OCI-LY3 (cell line): Measurements from ENCODE around the gene SLC23A3.
A peak's percentile ranks its signal among the peaks of the same experiment; 100 is the strongest.

Experiments
- H2AFZ ChIP-seq: fragments of 200-600, 300-600 bp; shearing (Covaris generic); 2 replicates; pipeline ENCODE4 v1.6.0; 2014; ENCODE audit warnings: antibody characterized with exemption, low read depth, low read length
- H3K27ac ChIP-seq: fragments of 200-600, 300-600 bp; sonication (generic); 2 replicates; pipeline ENCODE4 v1.5.1; 2014; ENCODE audit warnings: mild to moderate bottlenecking, low read length, moderate library complexity, mixed read lengths
- H3K27me3 ChIP-seq: fragments of 200-600, 300-600 bp; sonication (generic); 2 replicates; pipeline ENCODE4 v1.6.1; 2014; ENCODE audit warnings: low read depth, low read length, mixed read lengths
- H3K36me3 ChIP-seq: fragments of 200-600, 300-600 bp; sonication (generic); replicated peaks from 2 replicates; pipeline ENCODE3; 2014; ENCODE audit warnings: low read depth, low read length, mixed read lengths
- H3K4me1 ChIP-seq: fragments of 300-600, 200-600 bp; sonication (generic); 2 replicates; pipeline ENCODE4 v1.6.1; 2014; ENCODE audit warnings: low read length, mixed read lengths
- H3K4me2 ChIP-seq: fragments of 200-600, 300-600 bp; sonication (generic); 2 replicates; pipeline ENCODE4 v1.6.1; 2014; ENCODE audit warnings: low read length, mixed read lengths
- H3K4me3 ChIP-seq: fragments of 300-600, 200-600 bp; sonication (generic); 2 replicates; pipeline ENCODE4 v1.5.1; 2014; ENCODE audit warnings: antibody characterized with exemption, mild to moderate bottlenecking, low read length, moderate library complexity
- H3K79me2 ChIP-seq: fragments of 300-600, 200-600 bp; shearing (Covaris generic); 2 replicates; pipeline ENCODE4 v1.6.1; 2014; ENCODE audit warnings: mild to moderate bottlenecking, low read length, mixed read lengths
- H3K9ac ChIP-seq: fragments of 300-600, 200-600 bp; shearing (Covaris generic); 2 replicates; pipeline ENCODE4 v1.6.0; 2014; ENCODE audit warnings: mild to moderate bottlenecking, low read length, moderate library complexity
- H3K9me3 ChIP-seq: fragments of 200-600, 300-600 bp; shearing (Covaris generic); 2 replicates; pipeline ENCODE4 v1.6.1; 2014; ENCODE audit warnings: low read length, mixed read lengths; ENCODE audit not compliant: insufficient read depth
- H4K20me1 ChIP-seq: fragments of 200-600, 300-600 bp; sonication (generic); 2 replicates; pipeline ENCODE4 v1.6.1; 2016; ENCODE audit warnings: low read length, mixed read lengths; ENCODE audit not compliant: insufficient read depth
- CTCF ChIP-seq: fragments of 200-600, 300-600 bp; sonication (generic); IDR thresholded peaks from 2 replicates; pipeline ENCODE4 v1.5.1; 2014; ENCODE audit warnings: antibody characterized with exemption, low read length, low read depth
- EZH2phosphoT487 ChIP-seq: fragments of 200-600 bp; shearing (Covaris generic); IDR thresholded peaks from 2 replicates; pipeline ENCODE4 v1.6.1; 2018; ENCODE audit warnings: antibody characterized with exemption, mixed run types, low read depth

SLC23A3 gene

GRCh38 chr2:219182331-219183150 is 12.7 kb upstream of the SLC23A3 start:
- no peak for TF ChIP-seq EZH2phosphoT487
- TF ChIP-seq CTCF = no peak
- H3K36me3 ChIP-seq = peaks cover 7% of the 10 kb centered on the region

GRCh38 chr2:219181531-219181930 is 11.7 kb upstream of the SLC23A3 start:
- H3K27ac ChIP-seq = no peak overlapping the region
- no peak overlapping the region for H3K4me3 ChIP-seq
- H3K36me3 ChIP-seq = peaks cover 7% of the 10 kb centered on the region
- H3K9ac ChIP-seq = no peak overlapping the region
- H3K79me2 ChIP-seq = peaks cover 8% of the 10 kb centered on the region
- no peaks in the 10 kb centered on the region for H4K20me1 ChIP-seq
- H3K4me2 ChIP-seq = no peak overlapping the region
- peaks cover 11% of the 10 kb centered on the region for H3K4me1 ChIP-seq
- no peaks in the 10 kb centered on the region for H3K27me3 ChIP-seq
- TF ChIP-seq EZH2phosphoT487 = no peak
- no peak for TF ChIP-seq CTCF
- no peak overlapping the region for H2AFZ ChIP-seq
- no peaks in the 10 kb centered on the region for H3K9me3 ChIP-seq

More at GRCh38 chr2:219182331-219183150, 12.7 kb upstream of the SLC23A3 start:
- Histone ChIP-seq H3K4me2 (no peak overlapping the region), H4K20me1 (no peaks in the 10 kb centered on the region), H2AFZ (no peak overlapping the region), H3K9me3 (no peaks in the 10 kb centered on the region), H3K9ac (no peak overlapping the region), H3K27ac (no peak overlapping the region), H3K79me2 (peaks cover 8% of the 10 kb centered on the region), H3K27me3 (no peaks in the 10 kb centered on the region), H3K4me3 (no peak overlapping the region), H3K4me1 (peaks cover 19% of the 10 kb centered on the region)

- no peak for TF ChIP-seq EZH2phosphoT487
- no peak for TF ChIP-seq CTCF
- no peaks in the 10 kb centered on the region for H4K20me1 ChIP-seq
- H3K9ac ChIP-seq = no peak overlapping the region
- H3K4me3 ChIP-seq = no peak overlapping the region
- H3K4me2 ChIP-seq = no peak overlapping the region
- H3K79me2 ChIP-seq = peaks cover 8% of the 10 kb centered on the region
- H3K27ac ChIP-seq = no peak overlapping the region
- no peaks in the 10 kb centered on the region for H3K27me3 ChIP-seq
- H3K4me1 ChIP-seq = peaks cover 9% of the 10 kb centered on the region
- no peak overlapping the region for H2AFZ ChIP-seq
- H3K9me3 ChIP-seq = no peaks in the 10 kb centered on the region
- H3K36me3 ChIP-seq = peaks cover 7% of the 10 kb centered on the region
These were observed 11.1 kb upstream of the SLC23A3 start for GRCh38 chr2:219180961-219181360.

GRCh38 chr2:219179601-219180465 is 10.0 kb upstream of the SLC23A3 start:
- Histone ChIP-seq H3K9me3 (no peaks in the 10 kb centered on the region), H4K20me1 (no peaks in the 10 kb centered on the region), H3K4me3 (peak overlapping the region; percentile 97; the same call in 1 of the 2 replicates), H2AFZ (no peak overlapping the region), H3K4me1 (peaks cover 13% of the 10 kb centered on the region), H3K9ac (no peak overlapping the region), H3K36me3 (peaks cover 8% of the 10 kb centered on the region), H3K27me3 (no peaks in the 10 kb centered on the region), H3K79me2 (peaks cover 8% of the 10 kb centered on the region), H3K4me2 (peak overlapping the region; percentile 99; the same call in 1 of the 2 replicates), H3K27ac (no peak overlapping the region)
- TF ChIP-seq EZH2phosphoT487 (no peak), CTCF (no peak)
